AG09309 (cell line): Measurements from ENCODE around the gene DMXL1.

Source experiments
- DNase-seq: peaks from one replicate; pipeline ENCODE4 v3.0.0-alpha.2; 2010; ENCODE audit warnings: low read depth
- H3K4me3 ChIP-seq: 2 replicates; pipeline ENCODE4 v1.5.1; 2011; ENCODE audit warnings: mild to moderate bottlenecking, low read depth, low read length, moderate library complexity; ENCODE audit not compliant: control insufficient read depth
- CTCF ChIP-seq: IDR thresholded peaks from 2 replicates; pipeline ENCODE4 v1.5.1; 2011; ENCODE audit warnings: mild to moderate bottlenecking, low read depth, low read length, inconsistent platforms; ENCODE audit not compliant: insufficient read depth, control insufficient read depth; ENCODE audit errors: missing control alignments

Gene DMXL1

GRCh38 chr5:119243888-119244287 is 173.0 kb downstream of the DMXL1 start:
- no peak for TF ChIP-seq CTCF

GRCh38 chr5:119250946-119251901 is 180.3 kb downstream of the DMXL1 start:
- no peak for DNase-seq
- no peak for TF ChIP-seq CTCF
- no peak overlapping the region for H3K4me3 ChIP-seq

More at GRCh38 chr5:119243888-119244287, 173.0 kb downstream of the DMXL1 start:
- H3K4me3 ChIP-seq, result no peak overlapping the region
- DNase-seq, result no peak

- no peak for DNase-seq
- H3K4me3 ChIP-seq, result no peak overlapping the region
- TF ChIP-seq CTCF, result peak; percentile 38
These were observed 184.9 kb downstream of the DMXL1 start for GRCh38 chr5:119255571-119256356.

- no peak overlapping the region for H3K4me3 ChIP-seq
- TF ChIP-seq CTCF, result no peak
- no peak for DNase-seq
These were observed 186.7 kb downstream of the DMXL1 start for GRCh38 chr5:119257613-119258012.

- no peak for TF ChIP-seq CTCF
- DNase-seq, result no peak
- H3K4me3 ChIP-seq, result no peak overlapping the region
These were observed 192.8 kb downstream of the DMXL1 start for GRCh38 chr5:119263639-119264038.

- TF ChIP-seq CTCF, result no peak
- H3K4me3 ChIP-seq, result no peak overlapping the region
- DNase-seq, result no peak
These were observed 193.3 kb downstream of the DMXL1 start for GRCh38 chr5:119264186-119264585.
